Measurements from ENCODE around the gene CYP4A22.

DNA sequence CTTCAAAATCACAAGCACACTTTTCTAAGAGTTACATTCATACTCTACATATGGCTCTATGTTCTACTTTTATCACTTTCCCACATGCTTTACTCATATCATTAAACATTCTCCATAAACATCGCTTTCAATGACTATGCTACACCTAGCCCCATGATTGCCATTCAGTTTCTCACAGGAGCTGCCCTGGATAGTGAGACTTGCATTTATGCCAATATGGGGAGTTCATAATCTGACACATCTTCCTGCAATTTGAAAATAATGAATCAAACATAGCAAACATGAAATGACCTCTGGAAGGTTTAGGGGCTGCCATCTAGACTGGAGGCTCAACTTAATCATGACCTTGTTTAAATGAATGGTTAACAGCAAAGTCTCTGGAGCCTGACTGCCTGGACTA, 9.0 kb upstream of the CYP4A22 start:
- TF ChIP-seq POLR2A (IDR thresholded peaks at IDR 0.05; ENCODE audit: low read length) (no peak), RAD21 (conservative IDR thresholded peaks at IDR 0.05 in 1 of 2, IDR thresholded peaks at IDR 0.05 in 1 of 2) (no peak), ZC3H11A (IDR thresholded peaks at IDR 0.05) (no peak)
- TF ChIP-seq, protein P1, sequence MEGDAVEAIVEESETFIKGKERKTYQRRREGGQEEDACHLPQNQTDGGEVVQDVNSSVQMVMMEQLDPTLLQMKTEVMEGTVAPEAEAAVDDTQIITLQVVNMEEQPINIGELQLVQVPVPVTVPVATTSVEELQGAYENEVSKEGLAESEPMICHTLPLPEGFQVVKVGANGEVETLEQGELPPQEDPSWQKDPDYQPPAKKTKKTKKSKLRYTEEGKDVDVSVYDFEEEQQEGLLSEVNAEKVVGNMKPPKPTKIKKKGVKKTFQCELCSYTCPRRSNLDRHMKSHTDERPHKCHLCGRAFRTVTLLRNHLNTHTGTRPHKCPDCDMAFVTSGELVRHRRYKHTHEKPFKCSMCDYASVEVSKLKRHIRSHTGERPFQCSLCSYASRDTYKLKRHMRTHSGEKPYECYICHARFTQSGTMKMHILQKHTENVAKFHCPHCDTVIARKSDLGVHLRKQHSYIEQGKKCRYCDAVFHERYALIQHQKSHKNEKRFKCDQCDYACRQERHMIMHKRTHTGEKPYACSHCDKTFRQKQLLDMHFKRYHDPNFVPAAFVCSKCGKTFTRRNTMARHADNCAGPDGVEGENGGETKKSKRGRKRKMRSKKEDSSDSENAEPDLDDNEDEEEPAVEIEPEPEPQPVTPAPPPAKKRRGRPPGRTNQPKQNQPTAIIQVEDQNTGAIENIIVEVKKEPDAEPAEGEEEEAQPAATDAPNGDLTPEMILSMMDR (IDR thresholded peaks at IDR 0.05), result no peak
- TF ChIP-seq, protein P2, sequence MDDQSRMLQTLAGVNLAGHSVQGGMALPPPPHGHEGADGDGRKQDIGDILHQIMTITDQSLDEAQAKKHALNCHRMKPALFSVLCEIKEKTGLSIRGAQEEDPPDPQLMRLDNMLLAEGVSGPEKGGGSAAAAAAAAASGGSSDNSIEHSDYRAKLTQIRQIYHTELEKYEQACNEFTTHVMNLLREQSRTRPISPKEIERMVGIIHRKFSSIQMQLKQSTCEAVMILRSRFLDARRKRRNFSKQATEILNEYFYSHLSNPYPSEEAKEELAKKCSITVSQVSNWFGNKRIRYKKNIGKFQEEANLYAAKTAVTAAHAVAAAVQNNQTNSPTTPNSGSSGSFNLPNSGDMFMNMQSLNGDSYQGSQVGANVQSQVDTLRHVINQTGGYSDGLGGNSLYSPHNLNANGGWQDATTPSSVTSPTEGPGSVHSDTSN (IDR thresholded peaks at IDR 0.05), result no peak
- TF ChIP-seq, protein P3, sequence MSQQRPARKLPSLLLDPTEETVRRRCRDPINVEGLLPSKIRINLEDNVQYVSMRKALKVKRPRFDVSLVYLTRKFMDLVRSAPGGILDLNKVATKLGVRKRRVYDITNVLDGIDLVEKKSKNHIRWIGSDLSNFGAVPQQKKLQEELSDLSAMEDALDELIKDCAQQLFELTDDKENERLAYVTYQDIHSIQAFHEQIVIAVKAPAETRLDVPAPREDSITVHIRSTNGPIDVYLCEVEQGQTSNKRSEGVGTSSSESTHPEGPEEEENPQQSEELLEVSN (IDR thresholded peaks at IDR 0.05; ENCODE audit: borderline replicate concordance, low read depth), result no peak

Measured in A549 (cell line).